Gastroesophageal sphincter (tissue), 4 donors: ENCODE measurements around the gene PRADC1. TPM values are rescaled to one million over a fixed set of nuclear protein-coding genes. Genes with fewer than 3 reads are reported as not detected.
"Not testable (repeated sequence)": the region's sequence is repeated elsewhere in the genome, so short reads cannot be mapped to it uniquely, and the experiment has no call there.

Experiments used
- ATAC-seq: fragments of 150-250 bp; one replicate; pipeline ENCODE4 v1.9.1; 2016; ENCODE audit warnings: mild to moderate bottlenecking, moderate library complexity
- H3K27ac ChIP-seq, 4 donors: fragments of 200-600 bp; sonication (generic) in 3 of 4; 1 replicate in 3 of 4; 2 replicates in 1 of 4; pipeline ENCODE4 v1.5.1; 2016 to 2019
- H3K27me3 ChIP-seq: fragments of 200-600 bp; sonication (generic); one replicate; pipeline ENCODE4 v1.5.1; 2019
- H3K36me3 ChIP-seq, 2 donors: fragments of 200-600 bp; sonication (generic); one replicate each; pipeline ENCODE4 v1.5.1; 2019; ENCODE audit warnings: control low read depth in 1 of 2
- H3K4me1 ChIP-seq, 3 donors: fragments of 200-600 bp; sonication (generic); 1 replicate in 2 of 3; 2 replicates in 1 of 3; pipeline ENCODE4 v1.5.1; 2016 to 2019; ENCODE audit warnings: control low read depth in 2 of 3
- H3K4me3 ChIP-seq, 2 donors: fragments of 200-600 bp; sonication (generic); one replicate each; pipeline ENCODE4 v1.5.1; 2019; ENCODE audit warnings: mild to moderate bottlenecking in 1 of 2, moderate library complexity in 1 of 2
- H3K9me3 ChIP-seq, 3 donors: fragments of 200-600 bp; sonication (generic); one replicate each; pipeline ENCODE4 v1.5.1; 2017 to 2019; ENCODE audit warnings: control low read depth in 2 of 3
- CTCF ChIP-seq, 4 experiments: fragments of 200-600 bp in 2 of 4; fragments of 450-650 bp in 2 of 4; sonication (generic) in 1 of 4; IDR thresholded peaks; one replicate each; pipeline ENCODE4 v1.5.1; 2017 to 2019; ENCODE audit warnings: antibody characterized with exemption in 4 of 4, mild to moderate bottlenecking in 2 of 4, moderate library complexity in 2 of 4
- EP300 ChIP-seq: sonication (generic); formaldehyde crosslinking; IDR thresholded peaks from one replicate; pipeline ENCODE4 v1.6.1; 2017; ENCODE audit warnings: antibody characterized with exemption, mild to moderate bottlenecking
- POLR2A ChIP-seq, 2 donors: fragments of 450-650 bp; IDR thresholded peaks; one replicate each; pipeline ENCODE4 v1.6.1; 2017; ENCODE audit warnings: antibody characterized with exemption in 2 of 2, mild to moderate bottlenecking in 2 of 2, moderate library complexity in 1 of 2
- POLR2AphosphoS5 ChIP-seq: sonication (generic); formaldehyde crosslinking; IDR thresholded peaks from one replicate; pipeline ENCODE4 v1.6.1; 2017; ENCODE audit warnings: antibody characterized with exemption
- WGBS, 2 donors: methylation state at CpG; one replicate each; pipeline ENCODE4 v1.1.5; 2018; ENCODE audit warnings: low coverage in 1 of 2; 5-methylcytosine and 5-hydroxymethylcytosine counted together
- total RNA-seq, 4 donors: library from RNA; depleted of rRNA; stranded (reverse); fragments of >200 nt; gene quantifications; one replicate each; pipeline ENCODE4 v1.1.0, GENCODE V29; 2016

The PRADC1 gene
- total RNA-seq, 4 donors from 2014 or later, result 21.7 to 37.5 (median 30.2) TPM

- WGBS, 2 donors, result 80% methylated on average over 1 of the region's 3 CpGs; no CpG with 5 or more reads in 1 of the 2 donors
- Histone ChIP-seq H3K27ac (no peak overlapping the region), H3K9me3 (no peaks in the 10 kb centered on the region), H3K27me3 (peaks cover 45% of the 10 kb centered on the region), H3K36me3 (no peaks in the 10 kb centered on the region), H3K4me1 (peaks cover 0 to 15% (median 3%) of the 10 kb centered on the region in 3 donors), H3K4me3 (no peak overlapping the region)
- TF ChIP-seq EP300 (no peak), POLR2A (IDR thresholded peaks at IDR 0.05) (no peak), CTCF (IDR thresholded peaks at IDR 0.05) (no peak), POLR2AphosphoS5 (no peak)
- ATAC-seq, result no peak
Observed at GRCh38 chr2:73208258-73208657, 24.8 kb downstream of the PRADC1 start.

GRCh38 chr2:73205611-73206010 is 27.4 kb downstream of the PRADC1 start:
- H3K4me1 ChIP-seq, result peaks cover 0 to 18% (median 12%) of the 10 kb centered on the region in 3 donors
- H3K27ac ChIP-seq, result no peak overlapping the region
- WGBS, 2 donors, result 77 to 88% methylated on average over 4 to 6 of the region's 6 CpGs
- no peak for ATAC-seq
- TF ChIP-seq POLR2AphosphoS5, result no peak
- no peak for TF ChIP-seq POLR2A (IDR thresholded peaks at IDR 0.05)
- H3K4me3 ChIP-seq, result no peak overlapping the region
- no peaks in the 10 kb centered on the region for H3K9me3 ChIP-seq
- no peaks in the 10 kb centered on the region for H3K36me3 ChIP-seq
- peaks cover 71% of the 10 kb centered on the region for H3K27me3 ChIP-seq

- peak; percentile 25 for ATAC-seq
- no peak for TF ChIP-seq POLR2AphosphoS5
- TF ChIP-seq EP300, result no peak
- no peak for TF ChIP-seq POLR2A (IDR thresholded peaks at IDR 0.05)
- no peak for TF ChIP-seq CTCF (IDR thresholded peaks at IDR 0.05)
- H3K4me1 ChIP-seq, result peaks cover 0 to 18% (median 12%) of the 10 kb centered on the region in 3 donors
- H3K4me3 ChIP-seq, result peak overlapping the region in 1 of 2 donors; percentile 40
- H3K27me3 ChIP-seq, result peaks cover 96% of the 10 kb centered on the region
- H3K27ac ChIP-seq, result no peak overlapping the region
- H3K9me3 ChIP-seq, result no peaks in the 10 kb centered on the region
- WGBS, 2 donors, result 17% methylated on average over 4 of the region's 44 CpGs; no CpG with 5 or more reads in 1 of the 2 donors
- H3K36me3 ChIP-seq, result no peaks in the 10 kb centered on the region
Observed at GRCh38 chr2:73203055-73203681, 29.9 kb downstream of the PRADC1 start.

GRCh38 chr2:73202156-73203054 is 30.6 kb downstream of the PRADC1 start, which contains the start of gene NOTO:
NOTO (plus strand) TSS chr2:73202574; CDS start chr2:73202667, 93 bp downstream.
- peak; percentile 31 for ATAC-seq
- Histone ChIP-seq H3K9me3 (no peaks in the 10 kb centered on the region), H3K27ac (no peak within 1 kb of the TSS), H3K27me3 (peaks cover 96% of the 10 kb centered on the region), H3K4me1 (peaks cover 0 to 18% (median 12%) of the 10 kb centered on the region in 3 donors), H3K4me3 (peak within 1 kb of the TSS in 1 of 2 donors; percentile 40), H3K36me3 (no peaks in the 10 kb centered on the region)
- 5 to 6% methylated on average over 10 to 29 of the region's 87 CpGs for WGBS, 2 donors
- no peak for TF ChIP-seq POLR2AphosphoS5
- no peak for TF ChIP-seq POLR2A (IDR thresholded peaks at IDR 0.05)
- no peak for TF ChIP-seq EP300
- no peak for TF ChIP-seq CTCF (IDR thresholded peaks at IDR 0.05)

GRCh38 chr2:73200281-73200680 is 32.8 kb downstream of the PRADC1 start:
- Histone ChIP-seq H3K4me1 (peaks cover 0 to 18% (median 12%) of the 10 kb centered on the region in 3 donors), H3K27me3 (peaks cover 92% of the 10 kb centered on the region)
- not testable (repeated sequence) for H3K36me3 ChIP-seq, H3K4me3 ChIP-seq, H3K27ac ChIP-seq, H3K9me3 ChIP-seq, ATAC-seq
- WGBS, 2 donors, result 81% methylated on average over 4 of the region's 10 CpGs; no CpG with 5 or more reads in 1 of the 2 donors
